ENCODE measurements around the gene HHIPL1. TPM values are rescaled to one million over a fixed set of nuclear protein-coding genes. Genes with fewer than 3 reads are reported as not detected.

HHIPL1 gene
- total RNA-seq, 1 experiment from 2014 or later, result 2.6 TPM

- DNase-seq, result peak; percentile 29
- Histone ChIP-seq H3K23me2 (ENCODE audit: insufficient read length, low read depth, low read length, poor library complexity, severe bottlenecking) (peaks cover 4% of the 10 kb centered on the region), H3K27me3 (ENCODE audit: insufficient read depth, low read length) (no peaks in the 10 kb centered on the region), H2BK20ac (ENCODE audit: low read depth, low read length, poor library complexity, severe bottlenecking) (no peak overlapping the region), H3K18ac (ENCODE audit: insufficient read length, low read depth, low read length) (no peak overlapping the region), H3K79me1 (ENCODE audit: insufficient read depth, low read depth, low read length, poor library complexity, severe bottlenecking) (no peaks in the 10 kb centered on the region), H3K4me1 (ENCODE audit: insufficient read depth, low read length) (no peaks in the 10 kb centered on the region), H4K5ac (ENCODE audit: insufficient read length, low read depth, low read length) (no peak overlapping the region), H4K91ac (ENCODE audit: insufficient read length, low read depth, low read length) (no peak overlapping the region), H3K9ac (ENCODE audit: extremely low read depth, insufficient read length, low read length) (no peak overlapping the region), H2BK12ac (ENCODE audit: insufficient read length, low read depth, low read length) (no peak overlapping the region), H2AK5ac (ENCODE audit: insufficient read length, low read length) (no peak overlapping the region), H3K23ac (ENCODE audit: insufficient read length, low read depth, low read length) (no peak overlapping the region), H4K8ac (replicated peaks; ENCODE audit: insufficient read length, low read depth, low read length) (no peak overlapping the region), H3K4ac (ENCODE audit: low read depth, low read length) (no peak overlapping the region), H3T11ph (ENCODE audit: low read length) (no peak overlapping the region), H2BK5ac (ENCODE audit: insufficient read length, low read length) (no peak overlapping the region), H3K14ac (ENCODE audit: insufficient read depth, low read length) (no peak overlapping the region; the same call in 1 of the 2 replicates), H3K56ac (ENCODE audit: insufficient read length, low read depth, low read length) (no peak overlapping the region), H3K9me3 (ENCODE audit: control insufficient read depth, low read depth, low read length) (no peaks in the 10 kb centered on the region), H3K79me2 (ENCODE audit: insufficient read depth, low read length) (no peaks in the 10 kb centered on the region), H4K20me1 (ENCODE audit: control insufficient read depth, insufficient read depth, insufficient read length) (no peaks in the 10 kb centered on the region), H3K4me2 (ENCODE audit: insufficient read depth, insufficient read length, low read length) (no peak overlapping the region), H2BK15ac (ENCODE audit: low read depth, low read length) (no peak overlapping the region), H2AFZ (ENCODE audit: low read length) (no peak overlapping the region), H2BK120ac (ENCODE audit: low read depth, low read length, poor library complexity, severe bottlenecking) (no peak overlapping the region), H3K27ac (ENCODE audit: insufficient read length, low read depth, low read length) (no peak overlapping the region)
- H3K27ac Mint-ChIP-seq, result peak overlapping the region in 2 of 3 experiments; percentile 42 to 71; a peak in 2 of 7 replicates
- no peaks in the 10 kb centered on the region for H3K36me3 Mint-ChIP-seq (ENCODE audit: insufficient read depth in 1 of 3, low read depth in 3 of 3)
- H3K9me3 Mint-ChIP-seq, result no peaks in the 10 kb centered on the region; a peak in 1 of 5 replicates
- H3K4me3 Mint-ChIP-seq, result no peak overlapping the region; a peak in 1 of 5 replicates
- peaks cover 6 to 33% of the 10 kb centered on the region in 2 experiments for H3K4me1 Mint-ChIP-seq
- no CpG with 5 or more reads among the region's 18 CpGs for WGBS (ENCODE audit: extremely low coverage, insufficient read length, low lambda C conversion rate)
- H3K27me3 Mint-ChIP-seq (ENCODE audit: low read depth), result peaks cover 6% of the 10 kb centered on the region
- no peak for TF ChIP-seq CTCF (conservative IDR thresholded peaks at IDR 0.05)
Observed at GRCh38 chr14:99725774-99726537, 81.0 kb downstream of the HHIPL1 start.

All from H9 (cell line).